Breast epithelium (tissue), 4 donors: Measurements from ENCODE around the gene SLC35G3. TPM values are rescaled to one million over a fixed set of nuclear protein-coding genes. Genes with fewer than 3 reads are reported as not detected.
"Not testable (repeated sequence)": the region's sequence is repeated elsewhere in the genome, so short reads cannot be mapped to it uniquely, and the experiment has no call there.

ENCODE experiments used
- DNase-seq, 2 donors: peaks; one replicate each; pipeline ENCODE4 v3.0.0-alpha.2; 2019; ENCODE audit warnings: low spot score in 2 of 2
- H3K27ac ChIP-seq, 2 donors: fragments of 200-600 bp; sonication (generic) in 1 of 2; one replicate each; pipeline ENCODE4 v1.5.1; 2016 to 2019; ENCODE audit warnings: mild to moderate bottlenecking in 1 of 2
- H3K27me3 ChIP-seq, 2 donors: fragments of 200-600 bp; sonication (generic) in 1 of 2; one replicate each; pipeline versions ENCODE4 v1.5.1 to v1.6.0; 2017 to 2019; ENCODE audit warnings: control low read depth in 1 of 2, mild to moderate bottlenecking in 1 of 2
- H3K36me3 ChIP-seq: fragments of 200-600 bp; one replicate; pipeline ENCODE4 v1.5.1; 2019
- H3K4me1 ChIP-seq, 2 donors: fragments of 200-600 bp; sonication (generic); one replicate each; pipeline ENCODE4 v1.5.1; 2016 to 2019; ENCODE audit warnings: control low read depth in 1 of 2
- H3K4me3 ChIP-seq, 3 donors: fragments of 200-600 bp; sonication (generic); 1 replicate in 2 of 3; 2 replicates in 1 of 3; pipeline ENCODE4 v1.5.1; 2016 to 2019; ENCODE audit warnings: mild to moderate bottlenecking in 3 of 3, moderate library complexity in 2 of 3
- H3K9me3 ChIP-seq, 2 donors: fragments of 200-600 bp; sonication (generic) in 1 of 2; one replicate each; pipeline ENCODE4 v1.5.1; 2016 to 2019; ENCODE audit warnings: control low read depth in 1 of 2
- POLR2A ChIP-seq: fragments of 450-650 bp; IDR thresholded peaks from one replicate; pipeline ENCODE4 v1.6.1; 2016; ENCODE audit warnings: antibody characterized with exemption, mild to moderate bottlenecking, moderate library complexity
- POLR2AphosphoS5 ChIP-seq, 3 donors: sonication (generic); formaldehyde crosslinking; IDR thresholded peaks; one replicate each; pipeline ENCODE4 v1.6.1; 2017; ENCODE audit warnings: antibody characterized with exemption in 3 of 3
- intact Hi-C: fragments of 100-400 bp; cut with DNase I; formaldehyde crosslinking; loops from one replicate; pipeline ENCODE4 v1.15.1; 2023; ENCODE audit warnings: low total_unique reads
- total RNA-seq, 3 donors: library from RNA; depleted of rRNA; stranded (reverse); fragments of >200 nt; gene quantifications; one replicate each; pipeline ENCODE4 v1.1.0, GENCODE V29; 2016
- TF ChIP-seq, protein P1 (sequence below), 3 donors: fragments of 450-650 bp; IDR thresholded peaks; one replicate each; pipeline ENCODE4 v1.5.1; 2016 to 2017; ENCODE audit warnings: antibody characterized with exemption in 3 of 3, mild to moderate bottlenecking in 3 of 3, moderate library complexity in 3 of 3

SLC35G3 gene
- total RNA-seq, 3 donors from 2014 or later, result not detected

DNA sequence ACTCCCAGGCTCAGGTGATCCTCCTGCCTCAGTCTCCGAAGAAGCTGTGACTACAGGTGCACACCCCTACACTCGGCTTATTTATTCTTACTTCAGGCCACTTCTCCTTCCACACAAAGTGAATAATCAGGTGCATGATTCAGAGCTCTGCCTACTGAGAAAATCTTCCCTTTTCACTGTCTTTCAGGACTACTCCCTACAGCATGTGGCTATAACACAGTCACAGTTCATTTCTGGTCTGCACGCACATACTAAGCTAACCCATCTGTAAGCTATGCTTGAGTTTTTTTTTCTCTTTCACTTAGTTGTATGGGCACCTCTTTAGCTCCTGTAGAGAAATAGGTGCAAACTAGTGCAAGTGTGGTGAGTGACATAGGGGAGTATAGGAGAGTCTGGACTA lies 41.1 kb upstream of the SLC35G3 start:
- H3K36me3 ChIP-seq, result no peaks in the 10 kb centered on the region
- TF ChIP-seq POLR2A, result no peak
- TF ChIP-seq, protein P1, sequence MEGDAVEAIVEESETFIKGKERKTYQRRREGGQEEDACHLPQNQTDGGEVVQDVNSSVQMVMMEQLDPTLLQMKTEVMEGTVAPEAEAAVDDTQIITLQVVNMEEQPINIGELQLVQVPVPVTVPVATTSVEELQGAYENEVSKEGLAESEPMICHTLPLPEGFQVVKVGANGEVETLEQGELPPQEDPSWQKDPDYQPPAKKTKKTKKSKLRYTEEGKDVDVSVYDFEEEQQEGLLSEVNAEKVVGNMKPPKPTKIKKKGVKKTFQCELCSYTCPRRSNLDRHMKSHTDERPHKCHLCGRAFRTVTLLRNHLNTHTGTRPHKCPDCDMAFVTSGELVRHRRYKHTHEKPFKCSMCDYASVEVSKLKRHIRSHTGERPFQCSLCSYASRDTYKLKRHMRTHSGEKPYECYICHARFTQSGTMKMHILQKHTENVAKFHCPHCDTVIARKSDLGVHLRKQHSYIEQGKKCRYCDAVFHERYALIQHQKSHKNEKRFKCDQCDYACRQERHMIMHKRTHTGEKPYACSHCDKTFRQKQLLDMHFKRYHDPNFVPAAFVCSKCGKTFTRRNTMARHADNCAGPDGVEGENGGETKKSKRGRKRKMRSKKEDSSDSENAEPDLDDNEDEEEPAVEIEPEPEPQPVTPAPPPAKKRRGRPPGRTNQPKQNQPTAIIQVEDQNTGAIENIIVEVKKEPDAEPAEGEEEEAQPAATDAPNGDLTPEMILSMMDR (IDR thresholded peaks at IDR 0.05), result no peak
- TF ChIP-seq POLR2AphosphoS5 (IDR thresholded peaks at IDR 0.05), result no peak
- no peak overlapping the region for H3K27ac ChIP-seq
- DNase-seq, result no peak
- no peaks in the 10 kb centered on the region for H3K4me1 ChIP-seq
- no peaks in the 10 kb centered on the region for H3K27me3 ChIP-seq
- intact Hi-C loops, result loop anchor here (5.0 kb wide), 1 partner anchor 422 kb away; no protein-coding TSS in a partner anchor
- H3K9me3 ChIP-seq, result no peaks in the 10 kb centered on the region
- H3K4me3 ChIP-seq, result no peak overlapping the region

DNA sequence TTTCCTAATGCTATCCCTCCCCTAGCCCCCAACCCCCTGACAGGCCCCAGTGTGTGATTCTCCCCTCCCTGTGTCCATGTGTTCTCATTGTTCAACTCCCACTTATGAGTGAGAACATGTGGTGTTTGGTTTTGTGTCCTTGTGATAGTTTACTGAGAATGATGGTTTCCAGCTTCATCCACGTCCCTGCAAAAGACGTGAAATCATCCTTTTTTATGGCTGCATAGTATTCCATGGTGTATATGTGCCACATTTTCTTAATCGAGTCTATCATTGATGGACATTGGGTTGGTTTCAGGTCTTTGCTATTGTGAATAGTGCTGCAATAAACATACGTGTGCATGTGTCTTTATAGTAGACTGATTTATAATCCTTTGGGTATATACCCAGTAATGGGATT lies 40.1 kb upstream of the SLC35G3 start:
- DNase-seq, H3K36me3 ChIP-seq, H3K4me1 ChIP-seq, H3K27me3 ChIP-seq, H3K4me3 ChIP-seq, H3K27ac ChIP-seq, intact Hi-C loops, H3K9me3 ChIP-seq: not testable (repeated sequence)

DNA sequence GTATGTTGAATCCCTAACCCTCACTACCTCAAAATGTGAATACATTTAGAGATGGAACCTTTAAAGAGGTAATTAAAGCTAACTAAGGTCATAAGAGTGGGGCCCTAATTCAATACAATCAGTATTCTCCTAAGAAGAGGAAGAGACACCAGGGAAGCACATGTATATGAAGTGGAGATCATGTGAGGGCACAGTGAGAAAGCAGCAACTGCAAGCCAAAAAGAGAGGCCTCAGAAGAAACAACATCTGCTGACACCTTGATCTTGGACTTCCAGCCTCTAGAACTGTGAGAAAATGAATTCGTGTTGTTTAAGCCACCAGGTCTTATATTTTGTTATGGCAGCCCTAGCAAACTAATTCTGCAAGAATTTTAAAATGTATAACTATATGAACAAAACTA lies 35.4 kb upstream of the SLC35G3 start:
- Histone ChIP-seq H3K4me3 (no peak overlapping the region), H3K27ac (no peak overlapping the region), H3K27me3 (no peaks in the 10 kb centered on the region), H3K36me3 (no peaks in the 10 kb centered on the region), H3K9me3 (no peaks in the 10 kb centered on the region), H3K4me1 (no peaks in the 10 kb centered on the region)
- intact Hi-C loops, result no loop called here
- TF ChIP-seq, protein P1 (IDR thresholded peaks at IDR 0.05), result no peak
- no peak for TF ChIP-seq POLR2A
- TF ChIP-seq POLR2AphosphoS5 (IDR thresholded peaks at IDR 0.05), result no peak
- DNase-seq, result no peak

DNA sequence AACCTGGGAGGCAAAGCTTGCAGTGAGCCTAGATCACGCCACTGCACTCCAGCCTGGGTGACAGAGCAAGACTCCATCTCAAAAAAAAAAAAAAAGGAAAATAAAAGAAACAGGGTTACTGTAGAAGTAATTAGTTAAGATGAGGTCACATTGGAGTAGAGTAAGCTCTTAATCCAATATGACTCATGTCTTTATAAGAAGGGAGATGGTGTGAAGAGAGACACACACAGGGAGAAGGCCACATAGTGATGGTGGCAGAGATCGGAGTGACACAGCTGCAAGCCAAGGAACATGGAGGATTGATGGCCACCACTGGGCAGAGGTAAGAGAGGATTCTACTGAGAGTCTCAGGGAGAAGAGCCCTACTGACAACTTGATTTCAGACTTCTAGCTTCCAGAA lies 33.4 kb upstream of the SLC35G3 start:
- Histone ChIP-seq H3K27ac (no peak overlapping the region), H3K4me1 (no peaks in the 10 kb centered on the region), H3K4me3 (no peak overlapping the region), H3K9me3 (peaks cover 0 to under 1% of the 10 kb centered on the region in 2 donors), H3K36me3 (no peaks in the 10 kb centered on the region), H3K27me3 (no peaks in the 10 kb centered on the region)
- TF ChIP-seq POLR2A (no peak), POLR2AphosphoS5 (IDR thresholded peaks at IDR 0.05) (no peak)
- TF ChIP-seq, protein P1 (IDR thresholded peaks at IDR 0.05), result no peak
- DNase-seq, result no peak
- intact Hi-C loops, result no loop called here

DNA sequence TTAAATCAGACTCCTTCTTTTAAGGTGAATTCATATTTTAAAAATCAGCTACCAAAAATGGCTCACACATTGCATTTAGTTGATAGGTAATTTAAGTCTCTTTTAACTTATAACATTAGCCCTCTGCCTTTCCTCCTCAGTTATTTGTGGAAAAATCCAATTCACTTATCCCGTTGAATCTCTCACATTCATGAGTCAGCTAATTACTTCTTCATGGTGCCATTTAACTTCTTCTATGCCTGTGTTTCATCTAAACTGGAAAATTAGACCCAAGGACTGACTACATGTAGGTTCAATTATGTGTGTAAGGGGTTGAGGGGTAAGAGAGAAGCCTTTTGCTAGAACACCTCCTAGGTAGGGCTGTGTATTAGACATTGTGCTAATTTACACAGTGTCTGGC lies 30.2 kb upstream of the SLC35G3 start:
- TF ChIP-seq POLR2AphosphoS5 (IDR thresholded peaks at IDR 0.05) (no peak), POLR2A (no peak)
- TF ChIP-seq, protein P1 (IDR thresholded peaks at IDR 0.05), result no peak
- no peaks in the 10 kb centered on the region for H3K27me3 ChIP-seq
- H3K36me3 ChIP-seq, result no peaks in the 10 kb centered on the region
- intact Hi-C loops, result no loop called here
- no peak overlapping the region for H3K4me3 ChIP-seq
- H3K27ac ChIP-seq, result no peak overlapping the region
- no peaks in the 10 kb centered on the region for H3K4me1 ChIP-seq
- DNase-seq, result no peak
- H3K9me3 ChIP-seq, result peaks cover 0 to 3% of the 10 kb centered on the region in 2 donors

DNA sequence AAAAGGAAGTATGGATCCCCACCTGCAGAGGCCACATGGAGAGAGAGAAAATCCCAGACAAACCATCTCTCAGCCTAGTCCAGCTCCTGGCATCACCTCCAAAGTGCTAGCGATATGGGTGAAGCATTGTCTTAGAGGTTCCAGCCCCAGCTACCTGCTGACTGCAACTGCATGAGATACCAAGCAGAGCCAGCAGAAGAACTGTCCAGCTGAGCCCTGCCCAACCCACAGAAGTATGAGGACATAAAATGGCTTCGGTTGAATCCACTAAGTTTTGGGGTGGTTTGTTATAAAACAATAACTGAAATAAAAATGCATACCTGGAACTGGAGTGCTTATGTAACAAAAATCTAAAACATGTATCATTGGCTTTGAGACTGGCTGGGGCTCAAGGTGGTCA lies 28.3 kb upstream of the SLC35G3 start:
- no peak for DNase-seq
- Histone ChIP-seq H3K4me3 (no peak overlapping the region), H3K9me3 (peaks cover 0 to 3% of the 10 kb centered on the region in 2 donors), H3K27ac (no peak overlapping the region), H3K36me3 (no peaks in the 10 kb centered on the region), H3K4me1 (no peaks in the 10 kb centered on the region), H3K27me3 (no peaks in the 10 kb centered on the region)
- intact Hi-C loops, result no loop called here
- TF ChIP-seq POLR2A (no peak), POLR2AphosphoS5 (IDR thresholded peaks at IDR 0.05) (no peak)
- TF ChIP-seq, protein P1 (IDR thresholded peaks at IDR 0.05), result no peak
